ENCODE data around the gene IRX4.

DNA sequence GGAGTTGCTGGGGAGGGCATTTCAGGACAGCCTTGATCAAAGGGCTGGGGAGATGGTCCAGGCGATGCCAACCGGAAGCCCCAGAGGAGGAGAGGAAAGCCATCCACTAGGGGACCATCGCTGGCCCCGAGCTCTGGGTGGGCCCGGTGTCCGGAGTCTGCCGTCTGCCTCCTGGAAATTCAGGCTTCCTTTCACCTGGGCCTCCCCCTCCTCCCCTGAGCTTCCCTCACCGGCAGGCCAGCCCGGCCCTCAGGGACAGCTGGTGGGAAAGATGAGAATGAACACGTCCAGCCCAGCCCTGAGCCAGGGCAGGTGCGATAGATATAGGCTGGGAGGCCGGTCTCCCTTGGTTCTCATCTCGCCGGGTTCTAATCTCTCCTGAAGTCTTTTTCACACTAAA is 17.2 kb downstream of the IRX4 start:
- TF ChIP-seq, protein P1, sequence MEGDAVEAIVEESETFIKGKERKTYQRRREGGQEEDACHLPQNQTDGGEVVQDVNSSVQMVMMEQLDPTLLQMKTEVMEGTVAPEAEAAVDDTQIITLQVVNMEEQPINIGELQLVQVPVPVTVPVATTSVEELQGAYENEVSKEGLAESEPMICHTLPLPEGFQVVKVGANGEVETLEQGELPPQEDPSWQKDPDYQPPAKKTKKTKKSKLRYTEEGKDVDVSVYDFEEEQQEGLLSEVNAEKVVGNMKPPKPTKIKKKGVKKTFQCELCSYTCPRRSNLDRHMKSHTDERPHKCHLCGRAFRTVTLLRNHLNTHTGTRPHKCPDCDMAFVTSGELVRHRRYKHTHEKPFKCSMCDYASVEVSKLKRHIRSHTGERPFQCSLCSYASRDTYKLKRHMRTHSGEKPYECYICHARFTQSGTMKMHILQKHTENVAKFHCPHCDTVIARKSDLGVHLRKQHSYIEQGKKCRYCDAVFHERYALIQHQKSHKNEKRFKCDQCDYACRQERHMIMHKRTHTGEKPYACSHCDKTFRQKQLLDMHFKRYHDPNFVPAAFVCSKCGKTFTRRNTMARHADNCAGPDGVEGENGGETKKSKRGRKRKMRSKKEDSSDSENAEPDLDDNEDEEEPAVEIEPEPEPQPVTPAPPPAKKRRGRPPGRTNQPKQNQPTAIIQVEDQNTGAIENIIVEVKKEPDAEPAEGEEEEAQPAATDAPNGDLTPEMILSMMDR (IDR thresholded peaks at IDR 0.05) = no peak
- TF ChIP-seq POLR2A (IDR thresholded peaks at IDR 0.05) = no peak
